GM12875 (cell line): Measurements from ENCODE around the gene SLC35F3.

ENCODE experiments used
- H3K4me3 ChIP-seq: one replicate; pipeline ENCODE4 v1.5.1; 2011; ENCODE audit warnings: low read depth, low read length, control low read depth
- TF ChIP-seq, protein P1 (sequence below): IDR thresholded peaks from 2 replicates; pipeline ENCODE4 v1.5.1; 2011; ENCODE audit warnings: low read depth, mild to moderate bottlenecking, control low read depth, inconsistent platforms, low read length, moderate library complexity, borderline replicate concordance; ENCODE audit not compliant: insufficient read depth

The SLC35F3 gene

DNA sequence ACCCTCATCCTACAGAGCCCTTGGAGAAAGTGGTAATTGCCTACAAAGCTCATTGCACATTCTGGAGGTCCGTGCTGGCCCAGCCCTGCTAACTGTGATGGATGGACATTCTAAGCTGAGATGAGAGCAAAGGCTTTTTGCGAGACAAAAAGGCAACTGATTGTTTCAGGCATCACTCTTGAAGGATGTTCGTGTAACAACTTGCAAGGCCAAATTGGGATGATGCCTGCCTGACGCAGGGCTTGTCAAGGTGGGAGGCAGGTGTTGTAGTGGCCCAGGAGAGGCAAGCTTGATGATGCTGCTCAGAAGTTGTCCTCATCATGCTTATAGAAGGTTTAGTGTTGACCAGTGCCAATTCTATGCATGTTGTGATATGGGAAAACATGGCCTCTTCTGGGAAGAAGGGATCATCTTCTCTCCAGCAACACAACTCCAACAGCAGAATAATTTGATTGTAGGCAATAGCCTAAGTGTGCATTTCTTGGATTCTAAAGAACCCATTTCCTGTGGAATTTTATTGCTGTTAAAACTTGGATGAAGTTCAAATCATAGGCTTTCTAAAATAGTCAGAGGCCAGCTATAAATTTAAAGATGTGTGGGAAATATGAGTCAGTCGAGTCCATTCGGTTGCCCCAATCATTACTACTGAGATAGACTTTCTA, 366.2 kb downstream of the SLC35F3 start:
- H3K4me3 ChIP-seq: no peak overlapping the region
- TF ChIP-seq, protein P1, sequence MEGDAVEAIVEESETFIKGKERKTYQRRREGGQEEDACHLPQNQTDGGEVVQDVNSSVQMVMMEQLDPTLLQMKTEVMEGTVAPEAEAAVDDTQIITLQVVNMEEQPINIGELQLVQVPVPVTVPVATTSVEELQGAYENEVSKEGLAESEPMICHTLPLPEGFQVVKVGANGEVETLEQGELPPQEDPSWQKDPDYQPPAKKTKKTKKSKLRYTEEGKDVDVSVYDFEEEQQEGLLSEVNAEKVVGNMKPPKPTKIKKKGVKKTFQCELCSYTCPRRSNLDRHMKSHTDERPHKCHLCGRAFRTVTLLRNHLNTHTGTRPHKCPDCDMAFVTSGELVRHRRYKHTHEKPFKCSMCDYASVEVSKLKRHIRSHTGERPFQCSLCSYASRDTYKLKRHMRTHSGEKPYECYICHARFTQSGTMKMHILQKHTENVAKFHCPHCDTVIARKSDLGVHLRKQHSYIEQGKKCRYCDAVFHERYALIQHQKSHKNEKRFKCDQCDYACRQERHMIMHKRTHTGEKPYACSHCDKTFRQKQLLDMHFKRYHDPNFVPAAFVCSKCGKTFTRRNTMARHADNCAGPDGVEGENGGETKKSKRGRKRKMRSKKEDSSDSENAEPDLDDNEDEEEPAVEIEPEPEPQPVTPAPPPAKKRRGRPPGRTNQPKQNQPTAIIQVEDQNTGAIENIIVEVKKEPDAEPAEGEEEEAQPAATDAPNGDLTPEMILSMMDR: no peak

DNA sequence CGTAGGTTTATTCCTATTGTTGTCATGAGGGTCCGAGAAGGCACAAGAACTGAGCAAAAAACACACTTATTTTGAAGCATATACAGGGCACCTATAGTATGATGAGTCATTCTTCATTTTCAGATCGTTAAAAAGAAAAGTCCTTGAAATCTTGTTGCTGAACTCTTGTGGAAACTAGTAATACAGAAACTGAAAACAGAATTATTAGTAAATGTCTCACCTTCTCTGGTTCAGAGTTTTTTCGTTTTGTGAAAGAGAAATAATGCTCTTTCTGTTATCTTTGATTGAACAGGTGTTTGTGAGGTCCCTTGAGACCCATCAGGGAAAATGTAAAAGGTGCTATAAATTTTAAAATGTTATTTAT, 366.7 kb downstream of the SLC35F3 start:
- TF ChIP-seq, protein P1: no peak
- H3K4me3 ChIP-seq: no peak overlapping the region

DNA sequence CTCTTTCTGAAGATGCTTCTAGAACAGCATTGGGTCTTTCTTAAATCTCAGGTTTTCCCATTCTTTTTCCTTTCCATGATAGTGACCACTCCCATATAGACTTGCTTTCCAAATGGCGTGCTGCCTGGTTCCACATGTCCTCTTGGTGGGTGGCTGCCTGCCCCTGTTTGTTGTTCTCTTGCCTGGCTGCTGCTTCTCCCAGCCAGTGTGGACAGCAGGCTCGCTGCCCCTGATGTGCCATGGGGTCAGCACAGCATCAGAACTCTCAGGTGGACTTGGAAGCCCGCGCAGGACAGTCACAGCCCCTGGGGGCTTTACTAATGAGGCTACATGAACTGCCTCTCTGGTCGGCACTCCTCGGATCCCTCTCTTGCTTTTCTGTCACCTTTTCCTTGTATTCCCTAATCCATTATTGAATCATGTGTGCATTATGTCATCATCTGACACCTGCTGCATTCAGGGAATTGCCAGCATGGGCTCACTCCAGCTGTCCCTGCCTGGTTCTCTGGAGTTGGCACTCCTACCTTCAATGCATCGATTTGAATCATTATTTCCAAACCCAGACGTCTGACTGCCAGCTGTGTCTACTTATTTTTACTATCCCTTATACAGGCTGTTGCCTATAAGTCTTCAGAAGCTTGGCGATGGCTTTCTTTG, 368.3 kb downstream of the SLC35F3 start:
- H3K4me3 ChIP-seq: no peak overlapping the region
- TF ChIP-seq, protein P1: no peak

DNA sequence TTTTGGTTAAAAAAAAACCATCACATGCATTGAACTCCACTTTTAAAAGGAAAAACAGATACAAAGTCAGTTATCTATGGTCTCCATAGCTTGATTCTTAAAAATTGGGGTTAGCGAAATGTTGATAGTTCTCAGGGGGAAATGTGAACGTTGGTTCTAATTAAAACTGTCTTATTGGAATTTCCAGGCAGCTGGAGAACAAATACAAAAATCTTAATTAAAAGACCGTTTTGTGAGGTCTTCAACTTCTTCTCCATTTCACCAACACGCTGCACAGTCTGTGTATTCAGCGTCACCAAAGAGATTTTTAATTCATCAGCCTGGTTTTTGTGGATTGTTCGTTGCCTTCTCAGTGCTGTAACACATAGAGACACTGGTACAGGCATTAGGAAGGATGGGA, 369.5 kb downstream of the SLC35F3 start:
- TF ChIP-seq, protein P1: no peak

DNA sequence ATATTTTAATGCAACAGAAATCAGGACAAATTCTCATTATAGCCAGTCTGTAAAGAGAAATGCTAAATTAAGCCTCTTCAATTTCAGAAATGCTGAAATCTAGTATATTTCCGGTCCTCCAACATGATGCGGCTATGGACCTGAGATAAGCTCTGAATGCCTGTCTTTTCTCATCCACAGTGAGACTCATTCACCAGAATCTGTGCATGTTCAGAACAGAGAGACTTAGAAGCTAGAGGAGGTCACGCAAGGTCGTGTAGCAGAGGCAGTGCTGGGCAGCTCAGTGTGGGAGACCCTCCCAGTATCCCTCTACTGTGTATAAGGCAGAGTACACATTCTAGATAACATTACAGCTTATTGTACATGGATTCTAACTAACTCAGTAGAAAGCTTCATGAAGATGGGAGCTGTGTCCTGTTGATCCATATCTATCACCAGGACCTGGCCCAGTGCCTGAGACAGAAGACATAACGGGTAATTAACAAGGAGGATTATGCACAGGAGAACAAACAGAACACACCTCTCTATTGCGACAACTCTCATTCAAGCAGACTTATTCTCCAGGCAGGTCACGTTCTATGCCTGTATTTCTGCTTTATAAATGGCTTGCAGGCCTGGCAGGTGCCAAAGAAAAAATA, 371.8 kb downstream of the SLC35F3 start:
- TF ChIP-seq, protein P1: no peak
- H3K4me3 ChIP-seq: no peak overlapping the region

More for the DNA sequence above, 369.5 kb downstream of the SLC35F3 start:
- H3K4me3 ChIP-seq: no peak overlapping the region

DNA sequence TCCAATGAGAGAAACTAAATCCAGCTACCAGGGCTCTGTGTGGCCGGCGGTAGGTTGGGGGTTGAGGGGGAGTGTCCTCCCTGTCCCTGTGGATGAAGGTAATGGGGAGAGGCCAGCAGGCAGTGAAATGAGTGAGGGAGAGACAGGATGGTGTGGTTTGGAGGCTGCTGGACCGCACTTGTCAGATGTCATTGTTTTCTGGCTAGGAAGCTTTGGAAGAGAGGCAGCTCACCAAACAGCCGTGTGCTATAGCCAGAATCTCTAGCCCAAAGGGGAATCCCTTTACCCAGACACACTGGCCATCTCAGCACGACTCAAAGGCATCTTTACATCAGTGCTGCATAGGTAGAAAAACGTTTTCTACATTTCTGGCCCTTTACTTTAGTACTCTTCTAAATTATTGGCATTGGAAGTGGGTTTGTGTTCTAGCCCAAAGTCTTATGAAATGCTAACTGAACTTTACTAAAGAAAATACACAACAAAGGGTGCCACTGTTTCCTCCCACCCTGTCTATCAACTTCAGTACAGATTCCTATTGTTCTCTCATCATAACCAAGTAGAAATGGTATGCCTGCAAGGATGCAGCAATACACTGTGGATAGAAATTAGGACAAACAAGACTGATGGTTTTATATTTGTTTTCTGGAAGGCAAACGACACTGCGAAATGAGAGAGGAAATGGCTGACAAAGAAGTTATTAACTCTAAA, 372.8 kb downstream of the SLC35F3 start:
- TF ChIP-seq, protein P1: no peak
- no peak overlapping the region for H3K4me3 ChIP-seq
